Astrocyte of the cerebellum (primary cell): ENCODE results near the gene ACACB.
"Not testable (repeated sequence)": the region's sequence is repeated elsewhere in the genome, so short reads cannot be mapped to it uniquely, and the experiment has no call there.

Source experiments
- DNase-seq: peaks from one replicate; pipeline ENCODE4 v3.0.0-alpha.2; 2011; ENCODE audit warnings: low read depth
- H3K4me3 ChIP-seq: 2 replicates; pipeline ENCODE4 v1.5.1; 2011; ENCODE audit warnings: mild to moderate bottlenecking, low read depth, low read length, moderate library complexity
- in situ Hi-C: cut with HindIII; loops from 2 replicates; pipeline ENCODE4 v1.10.0; 2017; ENCODE audit warnings: low sequenced_read_pairs
- TF ChIP-seq, protein P1 (sequence below): IDR thresholded peaks from 2 replicates; pipeline ENCODE4 v1.5.1; 2012; ENCODE audit warnings: low read length, low read depth, moderate library complexity, mild to moderate bottlenecking; ENCODE audit errors: missing control alignments

ACACB gene

DNA sequence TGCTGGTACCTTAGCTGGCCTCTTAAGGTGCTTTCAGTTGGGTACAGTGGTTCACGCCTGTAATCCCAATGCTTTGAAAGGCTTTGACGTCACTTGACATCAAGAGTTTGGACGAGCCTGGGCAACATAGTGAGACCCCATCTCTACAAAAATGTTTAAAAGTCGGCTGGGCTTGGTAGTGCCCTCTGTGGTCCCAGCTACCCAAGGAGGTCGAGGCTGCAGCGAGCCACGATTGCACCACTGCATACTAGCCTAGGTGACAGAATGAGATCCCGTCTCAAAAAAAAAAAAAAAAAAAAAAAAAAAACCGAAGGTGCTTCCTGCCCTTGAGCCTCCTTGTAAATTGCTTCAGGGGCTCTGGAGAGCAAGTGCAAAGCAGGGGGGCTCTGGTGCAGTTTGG lies 50.0 kb downstream of the ACACB start:
- TF ChIP-seq, protein P1, sequence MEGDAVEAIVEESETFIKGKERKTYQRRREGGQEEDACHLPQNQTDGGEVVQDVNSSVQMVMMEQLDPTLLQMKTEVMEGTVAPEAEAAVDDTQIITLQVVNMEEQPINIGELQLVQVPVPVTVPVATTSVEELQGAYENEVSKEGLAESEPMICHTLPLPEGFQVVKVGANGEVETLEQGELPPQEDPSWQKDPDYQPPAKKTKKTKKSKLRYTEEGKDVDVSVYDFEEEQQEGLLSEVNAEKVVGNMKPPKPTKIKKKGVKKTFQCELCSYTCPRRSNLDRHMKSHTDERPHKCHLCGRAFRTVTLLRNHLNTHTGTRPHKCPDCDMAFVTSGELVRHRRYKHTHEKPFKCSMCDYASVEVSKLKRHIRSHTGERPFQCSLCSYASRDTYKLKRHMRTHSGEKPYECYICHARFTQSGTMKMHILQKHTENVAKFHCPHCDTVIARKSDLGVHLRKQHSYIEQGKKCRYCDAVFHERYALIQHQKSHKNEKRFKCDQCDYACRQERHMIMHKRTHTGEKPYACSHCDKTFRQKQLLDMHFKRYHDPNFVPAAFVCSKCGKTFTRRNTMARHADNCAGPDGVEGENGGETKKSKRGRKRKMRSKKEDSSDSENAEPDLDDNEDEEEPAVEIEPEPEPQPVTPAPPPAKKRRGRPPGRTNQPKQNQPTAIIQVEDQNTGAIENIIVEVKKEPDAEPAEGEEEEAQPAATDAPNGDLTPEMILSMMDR, result no peak
- no peak overlapping the region for H3K4me3 ChIP-seq
- in situ Hi-C loops, result no loop called here
- no peak for DNase-seq

DNA sequence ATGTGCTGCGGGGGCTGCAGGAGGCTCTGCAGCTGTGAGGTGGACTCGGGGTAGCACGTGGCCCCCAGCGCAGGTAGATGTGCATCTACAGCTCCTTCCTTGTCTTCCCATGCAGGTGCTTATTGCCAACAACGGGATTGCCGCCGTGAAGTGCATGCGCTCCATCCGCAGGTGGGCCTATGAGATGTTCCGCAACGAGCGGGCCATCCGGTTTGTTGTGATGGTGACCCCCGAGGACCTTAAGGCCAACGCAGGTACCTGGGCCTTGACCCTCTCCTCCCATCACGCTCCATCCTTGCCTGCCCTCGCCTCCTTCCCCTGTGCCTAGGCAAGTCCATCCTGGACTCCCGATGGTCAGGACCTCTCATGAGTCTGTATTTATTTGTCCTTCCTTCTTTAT lies 51.4 kb downstream of the ACACB start:
- no peak overlapping the region for H3K4me3 ChIP-seq
- in situ Hi-C loops, result no loop called here
- DNase-seq, result no peak
- TF ChIP-seq, protein P1, result no peak

DNA sequence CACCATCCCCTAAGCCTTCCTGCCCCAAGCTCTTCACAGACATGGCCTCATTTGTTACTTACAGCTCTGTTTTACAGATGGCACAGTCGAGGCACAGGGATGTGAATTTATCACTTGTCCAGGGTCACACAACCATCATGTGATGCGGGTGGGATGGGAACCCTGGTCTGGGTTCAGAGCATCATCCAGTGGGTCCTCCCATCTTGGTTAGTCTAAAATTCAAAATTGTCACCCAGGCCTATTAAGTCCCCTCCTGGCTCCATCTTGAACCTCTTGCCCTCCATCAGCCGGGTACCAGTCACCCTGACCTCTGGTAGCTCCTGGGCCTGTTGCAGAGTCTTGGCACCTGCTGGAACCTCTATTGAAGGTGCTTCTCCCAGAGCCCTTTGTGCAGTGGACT lies 52.9 kb downstream of the ACACB start:
- H3K4me3 ChIP-seq, result no peak overlapping the region
- TF ChIP-seq, protein P1, result no peak
- in situ Hi-C loops, result no loop called here
- no peak for DNase-seq

DNA sequence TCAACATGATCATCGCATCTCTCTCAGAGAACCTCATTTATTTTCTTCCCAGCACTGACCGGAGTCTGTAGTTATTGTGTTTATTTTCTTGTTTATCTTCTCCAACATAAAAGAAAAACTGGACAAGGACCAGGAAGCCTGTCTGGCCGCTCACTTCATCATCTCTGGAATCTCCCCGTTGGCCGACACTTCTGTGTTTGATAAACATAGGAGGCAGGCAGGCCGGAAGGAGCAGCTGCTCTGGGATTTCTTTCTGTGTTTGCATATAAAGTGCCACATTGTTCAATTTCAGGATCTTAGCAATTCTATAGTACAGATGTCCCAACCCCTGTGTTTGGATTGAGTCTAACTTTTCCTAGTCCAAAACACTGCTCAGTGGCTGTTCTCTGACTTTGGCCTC lies 53.3 kb downstream of the ACACB start:
- TF ChIP-seq, protein P1, result no peak
- in situ Hi-C loops, result no loop called here

DNA sequence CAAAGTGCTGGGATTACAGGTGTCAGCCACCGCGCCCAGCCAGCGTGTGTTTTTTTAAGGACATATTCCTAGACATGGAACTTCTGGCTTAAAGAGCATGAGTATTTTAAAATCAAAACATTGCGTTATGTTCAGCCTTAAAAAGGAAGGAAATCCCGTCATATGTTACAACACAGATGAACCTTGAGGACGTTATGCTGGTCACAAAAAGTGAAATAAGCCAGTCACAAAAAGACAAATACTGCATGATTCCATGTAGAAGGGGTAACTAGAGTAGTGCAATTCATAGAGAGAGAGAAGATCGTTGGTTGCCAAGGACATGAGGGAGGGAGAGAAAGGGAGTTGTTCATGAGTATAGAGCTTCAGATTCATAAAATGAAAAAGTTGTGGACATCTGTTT lies 53.9 kb downstream of the ACACB start:
- TF ChIP-seq, protein P1, result no peak
- in situ Hi-C loops, result no loop called here

More for the DNA sequence above, 53.3 kb downstream of the ACACB start:
- H3K4me3 ChIP-seq, result no peak overlapping the region
- DNase-seq, result no peak

DNA sequence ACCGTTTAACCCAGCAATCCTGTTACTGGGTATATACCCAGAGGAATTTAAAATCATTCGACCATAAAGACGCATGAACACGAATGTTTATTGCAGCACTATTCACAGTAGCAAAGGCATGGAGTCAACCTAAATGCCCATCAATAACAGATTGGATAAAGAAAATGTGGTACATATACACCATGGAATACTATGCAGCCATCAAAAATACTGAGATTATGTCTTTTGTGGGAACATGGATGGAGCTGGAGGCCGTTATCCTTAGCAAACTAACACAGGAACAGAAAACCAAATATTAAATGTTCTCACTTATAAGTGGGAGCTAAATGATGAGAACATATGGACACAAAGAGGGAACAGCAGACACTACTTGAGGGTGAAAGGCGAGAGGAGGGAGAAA lies 56.4 kb downstream of the ACACB start:
- DNase-seq, in situ Hi-C loops, H3K4me3 ChIP-seq: not testable (repeated sequence)

More for the DNA sequence above, 53.9 kb downstream of the ACACB start:
- DNase-seq, result no peak
- H3K4me3 ChIP-seq, result no peak overlapping the region

DNA sequence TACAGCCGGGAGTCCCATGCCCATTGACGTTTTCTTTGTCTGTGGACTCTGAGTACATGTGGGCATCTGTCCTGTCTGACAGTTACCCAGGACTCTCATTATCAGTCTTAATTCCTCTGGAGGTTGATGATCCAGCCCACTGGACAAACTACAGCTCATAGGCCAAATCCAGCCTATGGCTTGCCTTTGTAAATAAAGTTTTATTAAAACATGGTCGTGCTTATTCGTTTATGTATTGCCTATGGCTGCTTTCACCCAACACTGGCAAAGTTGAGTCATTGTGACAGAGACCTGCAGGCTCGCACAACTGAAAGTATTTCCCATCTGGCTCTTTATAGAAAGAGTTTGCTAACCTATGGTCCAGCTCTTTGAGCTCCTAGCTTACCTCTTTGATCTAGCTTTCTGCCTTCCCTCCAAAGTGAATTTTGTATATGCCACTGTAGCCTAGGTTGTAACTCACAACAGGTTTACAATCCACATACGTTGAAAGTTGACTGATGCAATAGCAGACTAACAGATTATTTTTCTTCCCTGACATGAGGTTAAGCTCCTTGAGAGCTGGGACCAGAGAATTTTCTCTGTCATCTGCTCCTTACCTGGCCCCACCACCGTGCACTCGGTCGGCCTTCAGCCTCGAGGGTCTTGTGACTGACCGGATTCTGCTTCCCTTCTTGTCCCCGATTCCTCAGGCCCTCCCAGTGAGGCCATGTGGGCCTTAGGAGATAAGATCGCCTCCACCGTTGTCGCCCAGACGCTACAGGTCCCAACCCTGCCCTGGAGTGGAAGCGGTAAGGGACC lies 57.3 kb downstream of the ACACB start:
- in situ Hi-C loops, result no loop called here
- TF ChIP-seq, protein P1, result no peak
- H3K4me3 ChIP-seq, result no peak overlapping the region
- DNase-seq, result no peak
